GM18873 (cell line): ENCODE measurements around the gene RFTN1.

Source experiments
- ATAC-seq: cut with Tn5 transposase; IDR thresholded peaks from one replicate; pipeline ENCODE4 v1.9.1; 2021; ENCODE audit warnings: mild to moderate bottlenecking, moderate library complexity, moderate number of reproducible peaks; ENCODE audit not compliant: unreplicated experiment, low FRiP score

Gene RFTN1

GRCh38 chr3:16533928-16534574 lies 20.6 kb upstream of the RFTN1 start:
- no peak for ATAC-seq

- ATAC-seq: no peak
These were observed 15.8 kb upstream of the RFTN1 start for GRCh38 chr3:16529264-16529663.

GRCh38 chr3:16528581-16528993 lies 15.1 kb upstream of the RFTN1 start:
- ATAC-seq: no peak

GRCh38 chr3:16528106-16528505 lies 14.6 kb upstream of the RFTN1 start:
- no peak for ATAC-seq

GRCh38 chr3:16524196-16524595 lies 10.7 kb upstream of the RFTN1 start:
- no peak for ATAC-seq

- no peak for ATAC-seq
These were observed 10.3 kb upstream of the RFTN1 start for GRCh38 chr3:16523778-16524177.

GRCh38 chr3:16522834-16523233 lies 9.3 kb upstream of the RFTN1 start:
- ATAC-seq: no peak

GRCh38 chr3:16520970-16521881 lies 7.7 kb upstream of the RFTN1 start:
- ATAC-seq: peak; percentile 36

- no peak for ATAC-seq
These were observed 6.9 kb upstream of the RFTN1 start for GRCh38 chr3:16520241-16520969.

GRCh38 chr3:16516695-16517481 lies 3.4 kb upstream of the RFTN1 start:
- ATAC-seq: no peak

GRCh38 chr3:16515885-16516420 lies 2.5 kb upstream of the RFTN1 start:
- no peak for ATAC-seq

GRCh38 chr3:16514755-16515353 lies 1.4 kb upstream of the RFTN1 start:
- ATAC-seq: no peak

- ATAC-seq: no peak
These were observed 662 bp upstream of the RFTN1 start for GRCh38 chr3:16514021-16514700.

GRCh38 chr3:16512435-16513140 lies 911 bp downstream of the RFTN1 start:
- ATAC-seq: peak; percentile 4

- ATAC-seq: peak; percentile 40
These were observed 1.6 kb downstream of the RFTN1 start for GRCh38 chr3:16511681-16512434.

GRCh38 chr3:16510620-16511319 lies 2.7 kb downstream of the RFTN1 start:
- peak; percentile 25 for ATAC-seq
